Measurements from ENCODE around the gene TRIO.

The TRIO gene

DNA sequence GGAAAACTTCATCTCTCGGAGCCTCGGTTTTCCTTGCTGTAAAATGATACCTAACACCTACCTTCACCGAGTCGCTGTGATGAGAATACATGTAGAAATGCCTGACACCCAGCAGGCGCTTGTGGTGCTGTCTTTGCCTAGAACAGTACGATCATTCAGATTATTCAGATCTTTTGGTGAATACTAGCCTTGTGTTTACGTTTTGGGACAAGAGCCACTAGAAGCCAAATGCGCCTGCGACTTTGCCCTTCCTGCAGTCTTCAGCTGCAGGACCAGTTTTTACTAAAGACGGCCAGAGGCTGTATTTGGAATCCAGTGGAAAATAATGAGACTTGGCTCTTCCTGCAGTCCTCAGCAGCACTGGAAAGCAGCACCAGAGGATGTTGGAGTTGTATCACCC is 189.6 kb downstream of the TRIO start:
- in situ Hi-C loops (cut with HindIII; ENCODE audit: low pct_ligation_motif_present, low sequenced_read_pairs), result loop anchor here (25.0 kb wide), 1 partner anchor 320 kb away; no protein-coding TSS in a partner anchor
- TF ChIP-seq, protein P1, sequence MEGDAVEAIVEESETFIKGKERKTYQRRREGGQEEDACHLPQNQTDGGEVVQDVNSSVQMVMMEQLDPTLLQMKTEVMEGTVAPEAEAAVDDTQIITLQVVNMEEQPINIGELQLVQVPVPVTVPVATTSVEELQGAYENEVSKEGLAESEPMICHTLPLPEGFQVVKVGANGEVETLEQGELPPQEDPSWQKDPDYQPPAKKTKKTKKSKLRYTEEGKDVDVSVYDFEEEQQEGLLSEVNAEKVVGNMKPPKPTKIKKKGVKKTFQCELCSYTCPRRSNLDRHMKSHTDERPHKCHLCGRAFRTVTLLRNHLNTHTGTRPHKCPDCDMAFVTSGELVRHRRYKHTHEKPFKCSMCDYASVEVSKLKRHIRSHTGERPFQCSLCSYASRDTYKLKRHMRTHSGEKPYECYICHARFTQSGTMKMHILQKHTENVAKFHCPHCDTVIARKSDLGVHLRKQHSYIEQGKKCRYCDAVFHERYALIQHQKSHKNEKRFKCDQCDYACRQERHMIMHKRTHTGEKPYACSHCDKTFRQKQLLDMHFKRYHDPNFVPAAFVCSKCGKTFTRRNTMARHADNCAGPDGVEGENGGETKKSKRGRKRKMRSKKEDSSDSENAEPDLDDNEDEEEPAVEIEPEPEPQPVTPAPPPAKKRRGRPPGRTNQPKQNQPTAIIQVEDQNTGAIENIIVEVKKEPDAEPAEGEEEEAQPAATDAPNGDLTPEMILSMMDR (IDR thresholded peaks at IDR 0.05; ENCODE audit: low read depth, low read length, missing control alignments), result no peak

DNA sequence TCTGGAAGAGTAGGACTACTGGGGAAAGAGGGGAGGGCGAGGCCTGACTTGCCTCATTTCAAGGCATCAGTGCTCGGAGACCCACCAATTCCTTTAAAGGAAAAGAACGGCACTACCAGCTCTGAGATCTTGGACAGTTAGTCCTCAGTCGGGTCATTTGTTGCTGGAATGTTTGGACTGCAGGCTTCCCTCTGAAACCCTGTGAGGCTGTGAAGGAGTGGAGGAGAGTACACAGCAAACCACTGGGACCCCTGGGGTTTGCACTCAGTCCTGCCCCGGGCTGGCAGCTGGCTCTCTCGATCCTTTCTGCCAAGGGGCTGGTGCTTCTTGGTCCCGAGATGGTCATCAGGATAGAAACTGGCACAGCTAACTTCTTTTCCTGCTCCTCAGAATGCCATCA is 194.5 kb downstream of the TRIO start:
- Histone ChIP-seq H3K4me3 (ENCODE audit: low read depth, low read length) (no peak overlapping the region), H3K27ac (no peak overlapping the region), H3K27me3 (replicated peaks) (no peaks in the 10 kb centered on the region), H3K36me3 (replicated peaks) (peaks cover 89% of the 10 kb centered on the region)
- TF ChIP-seq, protein P1 (IDR thresholded peaks at IDR 0.05; ENCODE audit: low read depth, low read length, missing control alignments), result no peak
- no peak for DNase-seq
- in situ Hi-C loops (cut with HindIII; ENCODE audit: low pct_ligation_motif_present, low sequenced_read_pairs), result loop anchor here (25.0 kb wide), 1 partner anchor 325 kb away; no protein-coding TSS in a partner anchor

More for the DNA sequence above, 189.6 kb downstream of the TRIO start:
- Histone ChIP-seq H3K4me3 (ENCODE audit: low read depth, low read length) (no peak overlapping the region), H3K27ac (no peak overlapping the region), H3K27me3 (replicated peaks) (no peaks in the 10 kb centered on the region), H3K36me3 (replicated peaks) (peaks cover 78% of the 10 kb centered on the region)
- DNase-seq, result no peak

DNA sequence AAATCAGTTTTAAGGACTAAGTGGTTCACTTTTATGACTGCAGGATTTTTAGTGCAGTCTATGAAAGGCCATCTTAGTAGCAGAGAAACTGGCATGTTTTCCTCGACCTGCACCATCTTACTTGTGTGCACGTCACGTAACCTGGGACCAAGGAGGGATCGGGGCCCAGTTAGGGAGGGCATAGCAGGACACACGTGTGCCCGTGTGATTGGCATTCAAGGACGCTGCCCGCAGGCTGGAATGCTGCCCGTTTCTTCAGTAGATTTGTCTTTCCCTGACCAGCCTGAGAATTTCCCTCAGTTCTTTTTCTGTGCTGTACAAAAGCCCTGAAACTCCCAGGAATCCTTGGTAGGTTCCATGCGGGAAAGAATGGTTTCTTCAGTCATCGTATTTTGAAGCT is 196.3 kb downstream of the TRIO start:
- TF ChIP-seq, protein P1 (IDR thresholded peaks at IDR 0.05; ENCODE audit: low read depth, low read length, missing control alignments), result no peak
- Histone ChIP-seq H3K36me3 (replicated peaks) (peaks cover 89% of the 10 kb centered on the region), H3K4me3 (ENCODE audit: low read depth, low read length) (no peak overlapping the region), H3K27ac (no peak overlapping the region), H3K27me3 (replicated peaks) (no peaks in the 10 kb centered on the region)
- DNase-seq, result no peak
- in situ Hi-C loops (cut with HindIII; ENCODE audit: low pct_ligation_motif_present, low sequenced_read_pairs), result loop anchor here (25.0 kb wide), 1 partner anchor 327 kb away; no protein-coding TSS in a partner anchor

DNA sequence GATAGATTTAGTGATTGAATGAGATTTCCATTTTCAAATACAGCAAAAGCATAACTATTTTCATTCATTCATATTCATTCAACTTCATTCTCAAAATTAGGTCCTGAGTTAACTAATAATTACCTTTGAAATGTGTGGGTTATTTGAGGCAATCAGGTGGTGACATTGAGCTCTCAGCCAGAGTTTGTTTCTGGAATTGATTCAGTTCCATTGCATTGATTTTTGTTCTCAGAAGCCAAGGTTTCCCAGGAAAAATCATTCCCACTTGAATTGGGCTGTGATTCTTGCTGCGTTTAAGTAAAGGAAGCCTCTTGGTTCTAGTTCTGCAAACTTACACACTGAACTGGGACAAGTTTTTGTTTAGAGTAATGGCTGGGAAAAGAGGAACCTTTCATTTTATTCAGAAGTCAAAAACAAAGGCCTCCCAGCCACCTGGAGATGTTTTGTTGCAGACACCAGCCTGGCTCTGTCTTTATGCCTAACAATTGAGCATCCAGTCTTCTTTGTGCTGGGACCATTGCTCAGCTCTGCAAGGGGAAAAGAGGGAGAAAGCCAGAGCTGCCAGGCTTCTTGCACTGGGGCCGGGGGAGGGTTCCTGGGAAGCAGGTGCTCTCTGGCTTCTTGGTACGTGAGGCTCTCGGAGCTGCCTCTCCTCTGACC is 198.6 kb downstream of the TRIO start:
- DNase-seq, result no peak
- H3K27me3 ChIP-seq (replicated peaks), result no peaks in the 10 kb centered on the region
- no peak overlapping the region for H3K27ac ChIP-seq
- in situ Hi-C loops (cut with HindIII; ENCODE audit: low pct_ligation_motif_present, low sequenced_read_pairs), result loop anchor here (25.0 kb wide), 1 partner anchor 329 kb away; no protein-coding TSS in a partner anchor
- H3K36me3 ChIP-seq (replicated peaks), result peaks cover 88% of the 10 kb centered on the region
- TF ChIP-seq, protein P1 (IDR thresholded peaks at IDR 0.05; ENCODE audit: low read depth, low read length, missing control alignments), result no peak
- no peak overlapping the region for H3K4me3 ChIP-seq (ENCODE audit: low read depth, low read length)

DNA sequence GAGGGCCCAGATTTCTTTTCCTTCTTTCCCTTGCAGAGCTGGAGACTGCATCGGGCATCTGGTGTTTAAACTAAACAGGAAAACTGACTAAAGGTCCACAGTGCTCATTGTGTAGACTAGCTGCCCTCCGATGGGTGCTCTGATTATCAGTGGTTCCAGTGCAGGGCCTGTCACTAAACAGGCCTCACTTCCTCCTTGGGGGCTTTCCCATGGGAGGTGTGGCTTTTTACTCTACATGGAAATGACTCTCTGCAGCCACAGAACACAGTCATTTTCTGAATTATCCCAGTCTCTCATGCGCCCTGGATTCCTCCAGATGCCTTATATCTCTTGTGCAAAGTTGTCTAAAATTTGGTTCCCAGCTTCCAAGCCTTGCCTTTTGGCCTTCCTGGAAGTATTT is 199.2 kb downstream of the TRIO start:
- TF ChIP-seq, protein P1 (IDR thresholded peaks at IDR 0.05; ENCODE audit: low read depth, low read length, missing control alignments), result no peak
- in situ Hi-C loops (cut with HindIII; ENCODE audit: low pct_ligation_motif_present, low sequenced_read_pairs), result loop anchor here (25.0 kb wide), 1 partner anchor 330 kb away; no protein-coding TSS in a partner anchor
- no peak overlapping the region for H3K4me3 ChIP-seq (ENCODE audit: low read depth, low read length)
- no peak overlapping the region for H3K27ac ChIP-seq
- peak; percentile 24 for DNase-seq
- H3K27me3 ChIP-seq (replicated peaks), result no peaks in the 10 kb centered on the region
- H3K36me3 ChIP-seq (replicated peaks), result peaks cover 83% of the 10 kb centered on the region
